Measurements from ENCODE around the gene SLC16A1.

DNA sequence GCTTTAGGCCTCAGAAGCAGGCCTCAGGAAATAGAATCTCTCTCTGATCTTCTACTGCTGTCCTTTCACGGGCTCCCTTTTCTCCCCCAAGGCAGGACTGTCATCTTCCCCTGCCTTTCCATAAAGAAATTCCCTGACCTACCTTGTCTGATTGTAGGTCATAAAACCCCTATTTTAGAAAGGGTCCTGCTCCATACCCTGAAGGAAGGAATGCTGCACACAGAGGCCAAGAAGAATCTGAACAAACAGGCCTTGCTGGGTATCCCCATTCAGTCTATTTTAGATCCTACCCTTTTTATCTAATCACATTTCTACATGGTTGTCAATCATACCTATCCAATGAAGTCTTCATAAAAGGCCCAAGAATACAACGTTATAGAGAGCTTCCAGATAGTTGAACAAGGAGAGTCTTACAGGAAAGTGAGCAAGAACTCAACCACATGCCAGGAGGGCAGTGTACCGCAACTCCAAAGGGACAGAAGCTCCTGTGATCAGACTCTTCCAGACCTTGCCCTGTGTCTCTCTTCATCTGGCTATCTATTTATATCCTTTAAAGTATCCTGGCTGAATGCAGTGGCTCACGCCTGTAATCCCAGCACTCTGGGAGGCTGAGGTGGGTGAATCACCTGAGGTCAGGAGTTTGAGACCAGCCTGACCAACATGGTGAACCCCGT is 93.1 kb downstream of the SLC16A1 start:
- TF ChIP-seq EZH2phosphoT487 (IDR thresholded peaks at IDR 0.05; ENCODE audit: insufficient read depth, low read depth) (no peak), EZH2 (IDR thresholded peaks at IDR 0.05; ENCODE audit: insufficient read depth, poor library complexity, severe bottlenecking) (no peak)

Data from GM23248 (cell line).